GM12891 (cell line): Measurements from ENCODE around the gene FIG4. TPM values are rescaled to one million over a fixed set of nuclear protein-coding genes. Genes with fewer than 3 reads are reported as not detected.

Source experiments
- DNase-seq: peaks from one replicate; pipeline ENCODE4 v3.0.0; 2011; ENCODE audit warnings: low spot score; ENCODE audit not compliant: insufficient read length
- FAIRE-seq: peaks from 2 replicates; lab custom pipeline; 2011; peaks lifted over from hg19 to GRCh38; lab: Jason Lieb, UNC
- PAX5 ChIP-seq: IDR thresholded peaks from 2 replicates; pipeline ENCODE4 v1.6.1; 2011; ENCODE audit warnings: low read length, moderate library complexity, mild to moderate bottlenecking; ENCODE audit not compliant: insufficient read depth, severe bottlenecking
- POLR2A ChIP-seq: IDR thresholded peaks from 2 replicates; pipeline ENCODE4 v1.6.1; 2011; ENCODE audit warnings: low read depth, low read length, control low read depth
- POLR2AphosphoS5 ChIP-seq: IDR thresholded peaks from 2 replicates; pipeline ENCODE4 v1.6.1; 2011; ENCODE audit warnings: low read depth, low read length, control low read depth
- POU2F2 ChIP-seq: IDR thresholded peaks from 2 replicates; pipeline ENCODE4 v1.6.1; 2011; ENCODE audit warnings: low read depth, mild to moderate bottlenecking, control low read depth, low read length, moderate library complexity
- SPI1 ChIP-seq: IDR thresholded peaks from 2 replicates; pipeline ENCODE4 v1.6.1; 2011; ENCODE audit warnings: low read depth, low read length, control low read depth
- TAF1 ChIP-seq: IDR thresholded peaks from 2 replicates; pipeline ENCODE4 v1.6.1; 2011; ENCODE audit warnings: low read depth, low read length, control low read depth
- polyA plus RNA-seq: library from polyadenylated mRNA; unstranded; fragments of >200 nt; gene quantifications from one replicate; pipeline ENCODE4 v1.2.1, GENCODE V29; 2012; ENCODE audit warnings: low read depth, missing spikeins, inconsistent platforms; ENCODE audit not compliant: missing spikeins

FIG4 gene
- 13.9 TPM for polyA plus RNA-seq

DNA sequence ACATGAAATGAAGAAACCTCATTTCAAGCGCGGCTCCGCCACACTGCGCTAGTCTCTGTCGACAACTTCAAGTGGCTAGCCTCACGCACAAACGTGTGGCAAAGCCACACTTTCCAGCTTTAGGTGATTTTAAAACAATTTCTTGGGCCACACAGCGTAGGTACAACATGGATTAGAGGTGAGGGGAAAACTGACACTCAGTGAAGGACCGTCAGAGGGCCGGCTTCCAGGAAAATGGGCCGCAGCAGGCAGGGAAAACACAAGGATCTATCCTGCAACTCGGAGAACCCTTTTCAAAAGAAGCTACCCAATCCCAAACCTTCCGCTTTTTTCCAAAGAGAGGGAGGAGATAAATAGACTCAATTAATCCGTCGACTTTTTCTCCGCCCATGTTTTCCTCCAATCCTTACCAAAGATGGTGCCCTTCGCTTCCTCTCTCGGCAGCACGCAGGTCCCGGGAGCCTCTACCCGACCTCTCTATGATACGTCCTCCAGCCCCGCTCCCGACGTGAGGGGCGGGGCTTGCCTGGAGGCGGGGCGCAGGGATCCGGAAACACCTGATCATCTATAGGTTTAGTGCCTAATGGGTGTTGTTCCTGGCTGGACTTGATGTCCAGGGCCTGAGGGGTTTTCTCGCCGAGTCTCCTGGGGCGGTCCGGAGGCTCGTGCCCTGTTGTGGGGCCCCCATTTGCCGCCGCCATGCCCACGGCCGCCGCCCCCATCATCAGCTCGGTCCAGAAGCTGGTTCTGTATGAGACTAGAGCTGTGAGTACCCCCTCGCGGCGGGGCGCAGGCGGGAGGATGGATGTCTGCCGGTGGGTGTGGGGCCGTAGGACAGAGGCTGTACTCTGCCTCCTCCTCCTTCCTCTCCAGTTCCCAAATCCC, at the start of gene FIG4, which contains the start of gene AK9:
FIG4 (plus strand) TSS at position 560 of the 885 bp plus-strand sequence; CDS start at position 700, 140 bp downstream.
AK9 (minus strand) TSS at position 466 of the 885 bp plus-strand sequence. CDS start 15,457 bp downstream, outside the sequence.
- TF ChIP-seq POLR2AphosphoS5 (no peak; the same call in 1 of the 2 replicates), TAF1 (peak; percentile 14; the same call in 1 of the 2 replicates), SPI1 (peak; percentile 54), POLR2A (peak; percentile 58; the same call in 1 of the 2 replicates)
- DNase-seq (peak; percentile 73), FAIRE-seq (peak; percentile 95)

GRCh38 chr6:109644131-109644530, 47.0 kb upstream of the FIG4 start:
- DNase-seq (no peak), FAIRE-seq (no peak)
- no peak for TF ChIP-seq POU2F2
- TF ChIP-seq POLR2AphosphoS5 = no peak
- no peak for TF ChIP-seq SPI1
- no peak for TF ChIP-seq TAF1
- no peak for TF ChIP-seq PAX5
- no peak for TF ChIP-seq POLR2A

DNA sequence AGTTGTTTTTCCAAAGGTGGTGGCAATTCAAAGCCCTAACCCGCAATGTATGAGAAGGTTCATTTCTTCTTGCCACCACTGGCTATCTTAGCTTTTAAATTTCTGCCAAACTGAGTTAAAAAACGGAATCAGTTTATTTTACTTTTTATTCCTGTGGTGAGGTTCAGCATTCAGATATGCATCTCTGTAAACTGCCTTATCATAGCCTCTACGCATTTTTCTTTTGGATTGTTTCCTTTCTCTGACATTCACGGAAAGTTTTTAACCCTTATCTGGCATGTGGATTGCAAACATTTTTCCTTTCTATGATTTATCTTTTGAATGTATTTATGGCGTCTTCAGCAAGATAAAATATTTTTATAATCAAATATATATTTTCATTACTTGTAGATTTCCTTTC, 37.8 kb upstream of the FIG4 start:
- DNase-seq (no peak), FAIRE-seq (no peak)
- TF ChIP-seq POLR2AphosphoS5 = no peak
- no peak for TF ChIP-seq PAX5
- no peak for TF ChIP-seq SPI1
- no peak for TF ChIP-seq POU2F2
- no peak for TF ChIP-seq POLR2A

GRCh38 chr6:109655761-109656262, 35.3 kb upstream of the FIG4 start:
- FAIRE-seq (no peak), DNase-seq (no peak)
- TF ChIP-seq SPI1 = no peak
- no peak for TF ChIP-seq POLR2A
- no peak for TF ChIP-seq PAX5
- no peak for TF ChIP-seq TAF1
- no peak for TF ChIP-seq POU2F2
- TF ChIP-seq POLR2AphosphoS5 = no peak

- FAIRE-seq (no peak), DNase-seq (no peak)
- TF ChIP-seq POLR2A (no peak), TAF1 (no peak), PAX5 (no peak), POU2F2 (no peak), SPI1 (no peak), POLR2AphosphoS5 (no peak)
Observed at GRCh38 chr6:109660526-109661320, 30.4 kb upstream of the FIG4 start.

DNA sequence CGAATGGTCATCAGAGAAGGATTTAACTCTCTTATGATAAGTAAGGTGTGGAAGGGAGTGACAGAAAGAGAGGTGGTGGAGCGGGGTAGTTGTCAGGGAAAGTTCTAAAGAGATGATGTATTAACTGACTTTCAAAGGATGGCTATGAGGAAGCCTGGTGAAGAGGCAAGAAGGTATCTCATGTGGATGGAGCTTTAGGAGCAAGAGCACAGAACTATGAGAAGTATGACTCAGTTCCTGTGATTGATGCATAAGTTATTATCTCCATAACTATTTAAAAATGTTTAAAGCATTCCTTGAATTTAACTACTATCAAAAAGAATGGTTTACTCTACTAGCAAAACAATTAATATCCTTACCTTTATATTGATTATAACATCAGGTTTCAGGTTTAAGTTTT, 28.9 kb upstream of the FIG4 start:
- no peak for FAIRE-seq
- no peak for TF ChIP-seq POU2F2
- no peak for TF ChIP-seq TAF1
- no peak for TF ChIP-seq POLR2A
- TF ChIP-seq PAX5 = no peak
- no peak for TF ChIP-seq POLR2AphosphoS5
- no peak for TF ChIP-seq SPI1
- DNase-seq = no peak

- DNase-seq = no peak
- no peak for TF ChIP-seq PAX5
- no peak for TF ChIP-seq SPI1
- no peak for TF ChIP-seq POU2F2
- TF ChIP-seq POLR2A = no peak
- no peak for TF ChIP-seq TAF1
- no peak for TF ChIP-seq POLR2AphosphoS5
- FAIRE-seq = no peak
Observed at GRCh38 chr6:109669811-109670210, 21.3 kb upstream of the FIG4 start.

DNA sequence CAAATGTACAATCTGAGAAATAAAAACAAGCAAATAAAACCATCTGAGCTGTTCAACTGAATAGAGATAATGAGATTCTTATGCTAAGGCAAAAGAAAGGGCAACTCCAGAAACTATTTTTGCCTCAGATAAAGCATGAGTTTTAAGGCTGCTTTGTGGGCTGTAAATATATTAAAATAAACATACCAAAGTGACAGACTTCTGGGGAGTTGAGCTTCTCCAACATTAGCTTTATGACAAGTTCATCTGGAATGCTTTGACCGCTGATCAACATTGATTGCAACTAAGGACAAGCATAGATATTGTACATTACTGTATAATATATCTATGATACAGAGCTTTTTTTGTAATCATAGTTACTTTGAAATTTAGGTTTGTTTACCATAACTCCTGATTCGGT, 19.4 kb upstream of the FIG4 start:
- TF ChIP-seq POLR2A (no peak), POU2F2 (no peak), POLR2AphosphoS5 (no peak), TAF1 (no peak), SPI1 (no peak), PAX5 (no peak)
- DNase-seq = no peak
- FAIRE-seq = no peak

DNA sequence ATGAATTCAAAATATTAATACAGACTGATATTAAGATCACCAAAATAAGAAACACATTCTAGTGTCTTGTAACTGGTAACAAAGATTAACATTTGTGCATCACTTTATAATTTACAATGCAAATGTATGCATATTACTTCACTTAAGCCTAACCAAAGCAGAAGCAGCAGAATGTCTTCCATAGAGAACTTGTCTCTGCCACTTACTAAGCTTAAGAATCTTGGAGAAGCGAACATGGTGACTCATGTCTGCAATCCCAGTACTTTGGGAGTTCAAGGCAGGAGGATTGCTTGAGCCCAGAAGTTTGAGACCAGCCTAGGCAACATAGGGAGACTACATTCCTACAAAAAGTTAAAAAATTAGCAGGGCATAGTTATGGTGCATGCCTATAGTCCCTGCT, 18.9 kb upstream of the FIG4 start:
- FAIRE-seq = no peak
- no peak for DNase-seq
- TF ChIP-seq TAF1 = no peak
- no peak for TF ChIP-seq POLR2AphosphoS5
- no peak for TF ChIP-seq PAX5
- no peak for TF ChIP-seq POU2F2
- no peak for TF ChIP-seq POLR2A
- no peak for TF ChIP-seq SPI1
